GM12878 (cell line): Measurements from ENCODE around the gene DIAPH1. TPM values are rescaled to one million over a fixed set of nuclear protein-coding genes. Genes with fewer than 3 reads are reported as not detected.

ENCODE experiments used
- ATAC-seq: fragments of 200-7000 bp; cut with Tn5 transposase; 3 replicates; pipeline ENCODE4 v1.9.1; 2020; ENCODE audit warnings: mild to moderate bottlenecking, moderate library complexity
- BruUV-seq: library from RNA; stranded (reverse); fragments of 400-500 nt; replicated peaks from 2 replicates; lab custom pipeline; 2021; lab: Mats Ljungman, UMichigan
- CTCF ChIA-PET: fragments of 300-600 bp; sonication (Branson Sonifier 250); formaldehyde crosslinking; extraction: SDS; loops from one replicate; lab custom pipeline; 2021; ENCODE audit warnings: inconsistent platforms; lab: Yijun Ruan, JAX
- POLR2A ChIA-PET: fragments of 350-600 bp; formaldehyde crosslinking; extraction: SDS; loops from one replicate; lab custom pipeline; 2021; ENCODE audit warnings: inconsistent platforms; lab: Charles Lee
- RAD21 ChIA-PET: fragments of 300-600 bp; sonication (Branson Sonifier 250); formaldehyde crosslinking; loops from one replicate; lab custom pipeline; 2023; ENCODE audit warnings: antibody characterized with exemption; ENCODE audit not compliant: unreplicated experiment; lab: Charles Lee
- SMC1A ChIA-PET: fragments of 300-600 bp; sonication (Branson Sonifier 250); formaldehyde crosslinking; loops from one replicate; lab custom pipeline; 2023; ENCODE audit not compliant: unreplicated experiment, uncharacterized antibody; lab: Charles Lee
- DNase-seq: peaks from one replicate; pipeline ENCODE4 v3.0.0-alpha.2; 2011; ENCODE audit warnings: low read depth, low spot score
- FAIRE-seq: peaks from 3 replicates; lab custom pipeline; 2011; peaks lifted over from hg19 to GRCh38; lab: Jason Lieb, UNC
- H2AFZ ChIP-seq: 2 replicates; pipeline ENCODE4 v1.6.0; 2011; ENCODE audit warnings: low read depth, low read length, control low read depth; ENCODE audit not compliant: control insufficient read depth
- H3K27ac ChIP-seq: 2 replicates; pipeline ENCODE4 v1.5.1; 2011; ENCODE audit warnings: control low read depth; ENCODE audit not compliant: control insufficient read depth, insufficient read depth
- H3K27me3 ChIP-seq, 2 experiments: replicated peaks in 1 of 2; 2 replicates each; pipeline versions ENCODE4 v1.6.0 to v1.6.1; 2011; ENCODE audit warnings: low read length in 1 of 2; ENCODE audit not compliant: control insufficient read depth in 2 of 2, insufficient read depth in 2 of 2
- H3K36me3 ChIP-seq, 2 experiments: 2 replicates each; pipeline ENCODE4 v1.5.1; 2011; ENCODE audit warnings: low read length in 1 of 2; ENCODE audit not compliant: control insufficient read depth in 2 of 2, insufficient read depth in 2 of 2
- H3K4me1 ChIP-seq: 2 replicates; pipeline ENCODE4 v1.6.1; 2011; ENCODE audit warnings: mild to moderate bottlenecking, low read length, moderate library complexity, mixed read lengths; ENCODE audit not compliant: control insufficient read depth, insufficient read depth
- H3K4me2 ChIP-seq: 2 replicates; pipeline ENCODE4 v1.6.0; 2011; ENCODE audit warnings: control low read depth; ENCODE audit not compliant: control insufficient read depth, insufficient read depth
- H3K4me3 ChIP-seq: fragments of 200-600 bp; sonication (generic); 2 replicates; pipeline ENCODE4 v1.5.1; 2016
- H3K79me2 ChIP-seq: 2 replicates; pipeline ENCODE4 v1.6.0; 2011; ENCODE audit warnings: low read length; ENCODE audit not compliant: control insufficient read depth, insufficient read depth
- H3K9ac ChIP-seq: 2 replicates; pipeline ENCODE4 v1.8.0; 2011; ENCODE audit warnings: low read length, control low read depth, mixed read lengths; ENCODE audit not compliant: control insufficient read depth, insufficient read depth
- H3K9me3 ChIP-seq: replicated peaks from 3 replicates; pipeline ENCODE4 v1.5.1; 2011; ENCODE audit warnings: mild to moderate bottlenecking, low read length; ENCODE audit not compliant: control insufficient read depth, insufficient read depth
- H4K20me1 ChIP-seq: 2 replicates; pipeline ENCODE4 v1.6.0; 2011; ENCODE audit not compliant: control insufficient read depth, insufficient read depth
- EED ChIP-seq: sonication (generic); IDR thresholded peaks from 2 replicates; pipeline ENCODE4 v1.6.1; 2016; ENCODE audit warnings: antibody characterized with exemption, low read depth
- IKZF2 ChIP-seq, 2 experiments: fragments of 450-650 bp; IDR thresholded peaks; 2 replicates each; pipeline ENCODE4 v1.6.1; 2017; ENCODE audit warnings: mild to moderate bottlenecking in 2 of 2, moderate library complexity in 2 of 2
- JUNB ChIP-seq: IDR thresholded peaks from 2 replicates; pipeline ENCODE4 v1.6.1; 2016; ENCODE audit warnings: antibody characterized with exemption, mild to moderate bottlenecking
- NFYB ChIP-seq: IDR thresholded peaks from 2 replicates; pipeline ENCODE4 v1.6.1; 2011; ENCODE audit warnings: low read depth, mild to moderate bottlenecking, low read length, improper control_type of control experiment, moderate library complexity; ENCODE audit not compliant: insufficient read depth
- POLR2AphosphoS2 ChIP-seq: IDR thresholded peaks from 2 replicates; pipeline ENCODE4 v1.6.1; 2011; ENCODE audit warnings: low read depth, mild to moderate bottlenecking, low read length, improper control_type of control experiment, moderate library complexity
- RUNX3 ChIP-seq: IDR thresholded peaks from 2 replicates; pipeline ENCODE4 v1.6.1; 2012; ENCODE audit warnings: low read length, inconsistent platforms
- WGBS: methylation state at CpG from one replicate; pipeline ENCODE4 v1.1.6; 2016; ENCODE audit warnings: low lambda C conversion rate; ENCODE audit not compliant: insufficient replicate concordance, insufficient coverage; ENCODE audit errors: missing lambda C conversion rate; 5-methylcytosine and 5-hydroxymethylcytosine counted together
- in situ Hi-C: fragments of 300-500 bp; cut with MboI; formaldehyde crosslinking; loops from 9 replicates; pipeline ENCODE4 v1.14.3; 2018; ENCODE audit warnings: mixed read lengths
- intact Hi-C: fragments of 100-400 bp; cut with micrococcal nuclease; formaldehyde crosslinking; loops from one replicate; pipeline ENCODE4 v1.14.2; 2022; ENCODE audit not compliant: unreplicated experiment
- polyA plus RNA-seq, 11 experiments: library from polyadenylated mRNA; depleted of rRNA in 4 of 11; unstranded in 6 of 11; stranded (reverse) in 5 of 11; fragments of >200 nt; fragmentation: Nextera tagmentation in 4 of 11; fragmentation: Illumina TruSeq in 1 of 11; extraction: Ambion mirVana in 4 of 11; extraction: Trizol in 1 of 11; gene quantifications; 1 replicate in 1 of 11; 2 replicates in 10 of 11; pipeline versions ENCODE4 v1.2.1 to v1.2.3, GENCODE V29; 2011 to 2016; ENCODE audit warnings: inconsistent platforms in 2 of 11, missing spikeins in 2 of 11, low read depth in 1 of 11
- total RNA-seq, 4 experiments: library from RNA; depleted of rRNA in 3 of 4; stranded (reverse); fragments of >200 nt in 3 of 4; fragmentation: Illumina TruSeq in 1 of 4; extraction: Trizol in 1 of 4; gene quantifications; 2 replicates each; pipeline versions ENCODE4 v1.2.1 to v1.2.3, GENCODE V29; 2013 to 2021
- TF ChIP-seq, protein P1 (sequence below): fragments of 450-650 bp; formaldehyde crosslinking; IDR thresholded peaks from 2 replicates; pipeline ENCODE4 v1.4.0; 2022; ENCODE audit warnings: mild to moderate bottlenecking, moderate library complexity
- TF ChIP-seq, protein P2 (sequence below): fragments of 450-650 bp; formaldehyde crosslinking; IDR thresholded peaks from 2 replicates; pipeline ENCODE4 v1.5.0; 2022; ENCODE audit warnings: mild to moderate bottlenecking, missing genetic modification characterization
- TF ChIP-seq, protein P3 (sequence below): fragments of 450-650 bp; IDR thresholded peaks from 2 replicates; pipeline ENCODE4 v1.6.1; 2017; ENCODE audit warnings: antibody characterized with exemption, mild to moderate bottlenecking, moderate library complexity

The DIAPH1 gene
- total and polyA plus RNA-seq, 10 of the 15 experiments (the other 5 are each of a cell fraction or from before 2014, with no cell fraction given), result 37.8 to 168 (median 59.0) TPM

GRCh38 chr5:141521244-141521781, 97.5 kb downstream of the DIAPH1 start:
- ATAC-seq (no peak), FAIRE-seq (no peak)
- Histone ChIP-seq H3K4me1 (peaks cover 14% of the 10 kb centered on the region), H3K79me2 (no peaks in the 10 kb centered on the region), H3K4me2 (no peak overlapping the region)
- POLR2A ChIA-PET, result no interaction called here
- TF ChIP-seq, protein P1, sequence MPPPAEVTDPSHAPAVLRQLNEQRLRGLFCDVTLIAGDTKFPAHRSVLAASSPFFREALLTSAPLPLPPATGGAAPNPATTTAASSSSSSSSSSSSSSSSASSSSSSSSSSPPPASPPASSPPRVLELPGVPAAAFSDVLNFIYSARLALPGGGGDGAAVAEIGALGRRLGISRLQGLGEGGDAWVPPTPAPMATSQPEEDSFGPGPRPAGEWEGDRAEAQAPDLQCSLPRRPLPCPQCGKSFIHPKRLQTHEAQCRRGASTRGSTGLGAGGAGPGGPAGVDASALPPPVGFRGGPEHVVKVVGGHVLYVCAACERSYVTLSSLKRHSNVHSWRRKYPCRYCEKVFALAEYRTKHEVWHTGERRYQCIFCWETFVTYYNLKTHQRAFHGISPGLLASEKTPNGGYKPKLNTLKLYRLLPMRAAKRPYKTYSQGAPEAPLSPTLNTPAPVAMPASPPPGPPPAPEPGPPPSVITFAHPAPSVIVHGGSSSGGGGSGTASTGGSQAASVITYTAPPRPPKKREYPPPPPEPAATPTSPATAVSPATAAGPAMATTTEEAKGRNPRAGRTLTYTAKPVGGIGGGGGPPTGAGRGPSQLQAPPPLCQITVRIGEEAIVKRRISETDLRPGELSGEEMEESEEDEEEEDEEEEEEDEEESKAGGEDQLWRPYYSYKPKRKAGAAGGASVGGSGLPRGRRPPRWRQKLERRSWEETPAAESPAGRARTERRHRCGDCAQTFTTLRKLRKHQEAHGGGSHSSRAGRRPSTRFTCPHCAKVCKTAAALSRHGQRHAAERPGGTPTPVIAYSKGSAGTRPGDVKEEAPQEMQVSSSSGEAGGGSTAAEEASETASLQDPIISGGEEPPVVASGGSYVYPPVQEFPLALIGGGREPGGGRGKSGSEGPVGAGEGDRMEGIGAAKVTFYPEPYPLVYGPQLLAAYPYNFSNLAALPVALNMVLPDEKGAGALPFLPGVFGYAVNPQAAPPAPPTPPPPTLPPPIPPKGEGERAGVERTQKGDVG, result no peak
- TF ChIP-seq, protein P2, sequence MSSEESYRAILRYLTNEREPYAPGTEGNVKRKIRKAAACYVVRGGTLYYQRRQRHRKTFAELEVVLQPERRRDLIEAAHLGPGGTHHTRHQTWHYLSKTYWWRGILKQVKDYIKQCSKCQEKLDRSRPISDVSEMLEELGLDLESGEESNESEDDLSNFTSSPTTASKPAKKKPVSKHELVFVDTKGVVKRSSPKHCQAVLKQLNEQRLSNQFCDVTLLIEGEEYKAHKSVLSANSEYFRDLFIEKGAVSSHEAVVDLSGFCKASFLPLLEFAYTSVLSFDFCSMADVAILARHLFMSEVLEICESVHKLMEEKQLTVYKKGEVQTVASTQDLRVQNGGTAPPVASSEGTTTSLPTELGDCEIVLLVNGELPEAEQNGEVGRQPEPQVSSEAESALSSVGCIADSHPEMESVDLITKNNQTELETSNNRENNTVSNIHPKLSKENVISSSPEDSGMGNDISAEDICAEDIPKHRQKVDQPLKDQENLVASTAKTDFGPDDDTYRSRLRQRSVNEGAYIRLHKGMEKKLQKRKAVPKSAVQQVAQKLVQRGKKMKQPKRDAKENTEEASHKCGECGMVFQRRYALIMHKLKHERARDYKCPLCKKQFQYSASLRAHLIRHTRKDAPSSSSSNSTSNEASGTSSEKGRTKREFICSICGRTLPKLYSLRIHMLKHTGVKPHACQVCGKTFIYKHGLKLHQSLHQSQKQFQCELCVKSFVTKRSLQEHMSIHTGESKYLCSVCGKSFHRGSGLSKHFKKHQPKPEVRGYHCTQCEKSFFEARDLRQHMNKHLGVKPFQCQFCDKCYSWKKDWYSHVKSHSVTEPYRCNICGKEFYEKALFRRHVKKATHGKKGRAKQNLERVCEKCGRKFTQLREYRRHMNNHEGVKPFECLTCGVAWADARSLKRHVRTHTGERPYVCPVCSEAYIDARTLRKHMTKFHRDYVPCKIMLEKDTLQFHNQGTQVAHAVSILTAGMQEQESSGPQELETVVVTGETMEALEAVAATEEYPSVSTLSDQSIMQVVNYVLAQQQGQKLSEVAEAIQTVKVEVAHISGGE (CRISPR knock-in tag), result no peak
- TF ChIP-seq NFYB (no peak), POLR2AphosphoS2 (no peak), RUNX3 (peak; percentile 76), IKZF2 (IDR thresholded peaks at IDR 0.05) (0 out of 4 replicates have a peak, but pooled peaks of 1 of the 2 experiments have one; percentile 11), JUNB (peak; percentile 54), EED (0 out of 2 replicates have a peak, but pooled peaks have one; percentile 72)
- TF ChIP-seq, protein P3, sequence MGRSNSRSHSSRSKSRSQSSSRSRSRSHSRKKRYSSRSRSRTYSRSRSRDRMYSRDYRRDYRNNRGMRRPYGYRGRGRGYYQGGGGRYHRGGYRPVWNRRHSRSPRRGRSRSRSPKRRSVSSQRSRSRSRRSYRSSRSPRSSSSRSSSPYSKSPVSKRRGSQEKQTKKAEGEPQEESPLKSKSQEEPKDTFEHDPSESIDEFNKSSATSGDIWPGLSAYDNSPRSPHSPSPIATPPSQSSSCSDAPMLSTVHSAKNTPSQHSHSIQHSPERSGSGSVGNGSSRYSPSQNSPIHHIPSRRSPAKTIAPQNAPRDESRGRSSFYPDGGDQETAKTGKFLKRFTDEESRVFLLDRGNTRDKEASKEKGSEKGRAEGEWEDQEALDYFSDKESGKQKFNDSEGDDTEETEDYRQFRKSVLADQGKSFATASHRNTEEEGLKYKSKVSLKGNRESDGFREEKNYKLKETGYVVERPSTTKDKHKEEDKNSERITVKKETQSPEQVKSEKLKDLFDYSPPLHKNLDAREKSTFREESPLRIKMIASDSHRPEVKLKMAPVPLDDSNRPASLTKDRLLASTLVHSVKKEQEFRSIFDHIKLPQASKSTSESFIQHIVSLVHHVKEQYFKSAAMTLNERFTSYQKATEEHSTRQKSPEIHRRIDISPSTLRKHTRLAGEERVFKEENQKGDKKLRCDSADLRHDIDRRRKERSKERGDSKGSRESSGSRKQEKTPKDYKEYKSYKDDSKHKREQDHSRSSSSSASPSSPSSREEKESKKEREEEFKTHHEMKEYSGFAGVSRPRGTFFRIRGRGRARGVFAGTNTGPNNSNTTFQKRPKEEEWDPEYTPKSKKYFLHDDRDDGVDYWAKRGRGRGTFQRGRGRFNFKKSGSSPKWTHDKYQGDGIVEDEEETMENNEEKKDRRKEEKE, result no peak
- TF ChIP-seq, all 136 proteins: peak for 4
- no peaks in the 10 kb centered on the region for H3K9me3 ChIP-seq
- intact Hi-C loops (no loop called here), in situ Hi-C loops (no loop called here)
- no peak overlapping the region for H3K4me3 ChIP-seq
- DNase-seq, result no peak
- ChIA-PET SMC1A (interaction anchor here (0.6 to 13.7 kb wide), 10 partner anchors 10 to 151 kb away, joined by 3 to 176 read pairs (median 4); partner anchors contain the start of genes PCDHGA11, PCDHGA12, PCDHGB3 and PCDHGB7), CTCF (interaction anchor here (0.5 to 11.2 kb wide), 17 partner anchors 7 to 152 kb away, joined by 3 to 194 read pairs (median 21); partner anchors contain the start of genes PCDHGA10, PCDHGA11, PCDHGA12 and PCDHGB3), RAD21 (interaction anchor here (1.0 to 6.2 kb wide), 4 partner anchors 11 to 100 kb away, joined by 3 to 77 read pairs (median 36); partner anchors contain the start of genes PCDHGA11 and PCDHGC3)
- WGBS, result 100% methylated on average over 2 of the region's 2 CpGs
- no peaks in the 10 kb centered on the region for H3K27me3 ChIP-seq
- no TSS peak for BruUV-seq
- H3K36me3 ChIP-seq, result peaks cover 13 to 56% of the 10 kb centered on the region in 2 experiments
- H4K20me1 ChIP-seq, result no peaks in the 10 kb centered on the region
- H2AFZ ChIP-seq, result no peak overlapping the region
- H3K27ac ChIP-seq, result no peak overlapping the region
- H3K9ac ChIP-seq, result no peak overlapping the region
